Endothelial cell of umbilical vein (primary cell): ENCODE measurements around the gene C20orf173. TPM values are rescaled to one million over a fixed set of nuclear protein-coding genes. Genes with fewer than 3 reads are reported as not detected.

ENCODE experiments used
- BruUV-seq: library from RNA; stranded (reverse); fragments of 400-500 nt; replicated peaks from 2 replicates; lab custom pipeline; 2021; lab: Mats Ljungman, UMichigan
- CTCF ChIA-PET: fragments of 300-600, 350-600 bp; sonication (Branson Sonifier 250); formaldehyde crosslinking; loops from one replicate; lab custom pipeline; 2021; ENCODE audit warnings: antibody characterized with exemption, inconsistent platforms; lab: Charles Lee
- POLR2A ChIA-PET: fragments of 300-600, 350-600 bp; sonication (Branson Sonifier 250); formaldehyde crosslinking; loops from one replicate; lab custom pipeline; 2021; ENCODE audit warnings: antibody characterized with exemption, inconsistent platforms; lab: Charles Lee
- DNase-seq: peaks from one replicate; pipeline ENCODE4 v3.0.0-alpha.2; 2011; ENCODE audit warnings: low read depth, low spot score
- FAIRE-seq: peaks from 2 replicates; lab custom pipeline; 2011; peaks lifted over from hg19 to GRCh38; lab: Jason Lieb, UNC
- H2AFZ ChIP-seq: 2 replicates; pipeline ENCODE4 v1.6.0; 2012; ENCODE audit warnings: low read depth, low read length, control low read depth, inconsistent platforms
- H3K27ac ChIP-seq: 2 replicates; pipeline ENCODE4 v1.5.1; 2011; ENCODE audit warnings: low read depth, mild to moderate bottlenecking, control low read depth, low read length, moderate library complexity; ENCODE audit not compliant: insufficient read depth
- H3K27me3 ChIP-seq, 2 experiments: 2 replicates each; pipeline versions ENCODE4 v1.6.0 to v1.6.1; 2011; ENCODE audit warnings: low read length in 2 of 2, mixed read lengths in 1 of 2; ENCODE audit not compliant: control insufficient read depth in 2 of 2, insufficient read depth in 2 of 2
- H3K36me3 ChIP-seq, 2 experiments: 2 replicates in 1 of 2; 3 replicates in 1 of 2; pipeline ENCODE4 v1.5.1; 2011; ENCODE audit warnings: low read length in 2 of 2, mild to moderate bottlenecking in 1 of 2, moderate library complexity in 1 of 2; ENCODE audit not compliant: control insufficient read depth in 2 of 2, insufficient read depth in 2 of 2; ENCODE audit errors: extremely low read depth in 1 of 2
- H3K4me1 ChIP-seq: 3 replicates; pipeline ENCODE4 v1.5.1; 2011; ENCODE audit warnings: mild to moderate bottlenecking, low read length; ENCODE audit not compliant: control insufficient read depth, insufficient read depth; ENCODE audit errors: extremely low read depth
- H3K4me2 ChIP-seq: 2 replicates; pipeline ENCODE4 v1.6.1; 2011; ENCODE audit warnings: low read length, control low read depth, mixed read lengths; ENCODE audit not compliant: insufficient read depth
- H3K4me3 ChIP-seq, 3 experiments: fragments of 200-600 bp in 1 of 3; sonication (generic), shearing (Covaris generic) in 1 of 3; replicated peaks in 1 of 3; 2 replicates each; pipeline ENCODE4 v1.5.1; 2011 to 2016; ENCODE audit warnings: control low read depth in 3 of 3, low read length in 3 of 3, mild to moderate bottlenecking in 2 of 3, inconsistent platforms in 1 of 3, low read depth in 1 of 3, moderate library complexity in 1 of 3; ENCODE audit not compliant: insufficient read depth in 1 of 3
- H3K79me2 ChIP-seq: 2 replicates; pipeline ENCODE4 v1.6.0; 2012; ENCODE audit warnings: low read length, inconsistent platforms; ENCODE audit not compliant: control insufficient read depth, insufficient read depth
- H3K9ac ChIP-seq: replicated peaks from 2 replicates; pipeline ENCODE3; 2011; ENCODE audit warnings: low read length, control low read depth; ENCODE audit not compliant: insufficient read depth; ENCODE audit errors: extremely low read depth
- H3K9me1 ChIP-seq: replicated peaks from 3 replicates; pipeline ENCODE4 v1.6.0; 2011; ENCODE audit warnings: mild to moderate bottlenecking, low read length; ENCODE audit not compliant: control insufficient read depth, insufficient read depth; ENCODE audit errors: extremely low read depth
- H3K9me3 ChIP-seq: replicated peaks from 2 replicates; pipeline ENCODE4 v1.5.1; 2012; ENCODE audit warnings: low read length, inconsistent platforms; ENCODE audit not compliant: control insufficient read depth, insufficient read depth
- H4K20me1 ChIP-seq: replicated peaks from 2 replicates; pipeline ENCODE3; 2011; ENCODE audit warnings: mild to moderate bottlenecking, low read length; ENCODE audit not compliant: control insufficient read depth, insufficient read depth; ENCODE audit errors: extremely low read depth
- EZH2 ChIP-seq: IDR thresholded peaks from 2 replicates; pipeline ENCODE4 v1.6.1; 2012; ENCODE audit warnings: borderline replicate concordance, low read depth, mild to moderate bottlenecking, moderate library complexity, low read length, inconsistent platforms; ENCODE audit not compliant: severe bottlenecking
- FOS ChIP-seq: IDR thresholded peaks from 2 replicates; pipeline ENCODE4 v1.6.1; 2011; ENCODE audit warnings: mild to moderate bottlenecking, low read length, moderate library complexity, borderline replicate concordance; ENCODE audit not compliant: insufficient read depth
- GATA2 ChIP-seq: IDR thresholded peaks from 2 replicates; pipeline ENCODE4 v1.7.0; 2011; ENCODE audit warnings: low read depth, mild to moderate bottlenecking, moderate library complexity, mixed read lengths, low read length; ENCODE audit not compliant: insufficient read length, insufficient read depth
- JUN ChIP-seq: IDR thresholded peaks from 2 replicates; pipeline ENCODE4 v1.6.1; 2011; ENCODE audit warnings: borderline replicate concordance, low read depth; ENCODE audit not compliant: insufficient read length, insufficient read depth
- MYC ChIP-seq: IDR thresholded peaks from one replicate; pipeline ENCODE4 v1.6.1; 2011; ENCODE audit warnings: mild to moderate bottlenecking, low read depth, low read length
- POLR2A ChIP-seq: IDR thresholded peaks from 2 replicates; pipeline ENCODE4 v1.6.1; 2012; ENCODE audit warnings: low read depth, mild to moderate bottlenecking, control low read depth, low read length
- POLR2AphosphoS5 ChIP-seq: IDR thresholded peaks from 2 replicates; pipeline ENCODE4 v1.6.1; 2012; ENCODE audit warnings: low read depth, mild to moderate bottlenecking, control low read depth, low read length, moderate library complexity; ENCODE audit not compliant: insufficient read depth
- dilution Hi-C: fragments of 300-500 bp; cut with MboI; formaldehyde crosslinking; loops from one replicate; pipeline ENCODE4 v1.15.0; 2019; ENCODE audit warnings: low sequenced_read_pairs; ENCODE audit not compliant: extremely low pct_ligation_motif_present
- intact Hi-C: fragments of 100-400 bp; cut with micrococcal nuclease; formaldehyde crosslinking; loops from one replicate; pipeline ENCODE4 v1.10.0; 2022
- polyA plus RNA-seq, 4 experiments: library from polyadenylated mRNA; depleted of rRNA in 3 of 4; stranded (reverse) in 3 of 4; unstranded in 1 of 4; fragments of >200 nt; gene quantifications; 2 replicates each; pipeline versions ENCODE4 v1.2.1 to v1.2.3, GENCODE V29; 2011 to 2012; ENCODE audit warnings: missing spikeins in 1 of 4
- total RNA-seq: library from RNA; stranded (reverse); gene quantifications from 2 replicates; pipeline ENCODE4 v1.2.3, GENCODE V29; 2021
- TF ChIP-seq, protein P1 (sequence below), 2 donors: IDR thresholded peaks; 1 replicate in 1 of 2; 2 replicates in 1 of 2; pipeline ENCODE4 v1.5.1; 2011; ENCODE audit warnings: low read length in 2 of 2, mild to moderate bottlenecking in 2 of 2, moderate library complexity in 2 of 2, control low read depth in 1 of 2, inconsistent platforms in 1 of 2, low read depth in 1 of 2; ENCODE audit not compliant: insufficient read depth in 1 of 2; ENCODE audit errors: extremely low read depth in 1 of 2
- TF ChIP-seq, protein P2 (sequence below): IDR thresholded peaks from 2 replicates; pipeline ENCODE4 v1.6.1; 2011; ENCODE audit not compliant: insufficient read depth, insufficient read length

Gene C20orf173
- total and polyA plus RNA-seq, 2 donors (not counting 3 experiments of a cell fraction or from before 2014, with no cell fraction given) = not detected

DNA sequence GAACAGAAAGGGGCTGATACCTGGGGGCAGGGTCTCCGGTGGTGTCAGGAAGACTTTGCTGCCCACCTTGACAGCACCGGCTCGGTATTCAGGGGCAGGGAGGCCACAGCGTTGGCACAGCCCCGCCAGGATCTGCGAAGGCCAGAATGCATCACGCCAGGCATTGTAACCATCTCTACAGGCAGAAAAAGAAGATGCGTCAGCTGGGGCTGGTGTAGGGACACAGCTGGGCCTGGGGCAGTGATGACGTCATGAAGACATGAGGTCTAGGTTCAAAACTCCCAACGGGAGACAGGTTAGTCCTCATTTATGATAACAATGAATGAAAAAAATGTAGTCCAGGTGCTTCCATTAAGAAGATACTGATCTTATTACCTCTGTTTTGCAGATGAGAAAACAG is 34.4 kb upstream of the C20orf173 start:
- no TSS peak for BruUV-seq
- H3K27me3 ChIP-seq = no peaks in the 10 kb centered on the region
- no peaks in the 10 kb centered on the region for H3K9me1 ChIP-seq
- no peak overlapping the region for H3K9ac ChIP-seq
- H3K4me3 ChIP-seq = no peak overlapping the region
- POLR2A ChIA-PET = no interaction called here
- no peak for DNase-seq
- TF ChIP-seq POLR2A = no peak
- no peak for TF ChIP-seq FOS
- TF ChIP-seq POLR2AphosphoS5 = no peak
- TF ChIP-seq GATA2 = no peak
- TF ChIP-seq, protein P1, sequence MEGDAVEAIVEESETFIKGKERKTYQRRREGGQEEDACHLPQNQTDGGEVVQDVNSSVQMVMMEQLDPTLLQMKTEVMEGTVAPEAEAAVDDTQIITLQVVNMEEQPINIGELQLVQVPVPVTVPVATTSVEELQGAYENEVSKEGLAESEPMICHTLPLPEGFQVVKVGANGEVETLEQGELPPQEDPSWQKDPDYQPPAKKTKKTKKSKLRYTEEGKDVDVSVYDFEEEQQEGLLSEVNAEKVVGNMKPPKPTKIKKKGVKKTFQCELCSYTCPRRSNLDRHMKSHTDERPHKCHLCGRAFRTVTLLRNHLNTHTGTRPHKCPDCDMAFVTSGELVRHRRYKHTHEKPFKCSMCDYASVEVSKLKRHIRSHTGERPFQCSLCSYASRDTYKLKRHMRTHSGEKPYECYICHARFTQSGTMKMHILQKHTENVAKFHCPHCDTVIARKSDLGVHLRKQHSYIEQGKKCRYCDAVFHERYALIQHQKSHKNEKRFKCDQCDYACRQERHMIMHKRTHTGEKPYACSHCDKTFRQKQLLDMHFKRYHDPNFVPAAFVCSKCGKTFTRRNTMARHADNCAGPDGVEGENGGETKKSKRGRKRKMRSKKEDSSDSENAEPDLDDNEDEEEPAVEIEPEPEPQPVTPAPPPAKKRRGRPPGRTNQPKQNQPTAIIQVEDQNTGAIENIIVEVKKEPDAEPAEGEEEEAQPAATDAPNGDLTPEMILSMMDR (IDR thresholded peaks at IDR 0.05; ENCODE audit: extremely low read depth in 1 of 2, insufficient read depth in 1 of 2, low read depth in 1 of 2, low read length in 2 of 2) = no peak
- TF ChIP-seq, protein P2, sequence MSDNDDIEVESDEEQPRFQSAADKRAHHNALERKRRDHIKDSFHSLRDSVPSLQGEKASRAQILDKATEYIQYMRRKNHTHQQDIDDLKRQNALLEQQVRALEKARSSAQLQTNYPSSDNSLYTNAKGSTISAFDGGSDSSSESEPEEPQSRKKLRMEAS = no peak
- TF ChIP-seq EZH2 = no peak
- TF ChIP-seq JUN = no peak
- no peak for TF ChIP-seq MYC
- no peaks in the 10 kb centered on the region for H3K4me1 ChIP-seq
- intact Hi-C loops = no loop called here
- CTCF ChIA-PET = interaction anchor here (1.3 kb wide), 1 partner anchor 35 kb away, joined by 3 read pairs; no protein-coding TSS in a partner anchor
- no peak overlapping the region for H3K4me2 ChIP-seq
- H3K79me2 ChIP-seq = no peaks in the 10 kb centered on the region
- FAIRE-seq = no peak
- dilution Hi-C loops = no loop called here
- H4K20me1 ChIP-seq = no peaks in the 10 kb centered on the region
- no peak overlapping the region for H2AFZ ChIP-seq
- no peaks in the 10 kb centered on the region for H3K36me3 ChIP-seq
- H3K9me3 ChIP-seq = no peaks in the 10 kb centered on the region
- H3K27ac ChIP-seq = no peak overlapping the region
